T47D (cell line): ENCODE measurements around the gene CD59.

Experiments
- DNase-seq, 2 experiments: peaks; one replicate each; pipeline versions ENCODE4 v3.0.0 to v3.0.0-alpha.2; 2011 to 2012; ENCODE audit warnings: low read depth in 1 of 2, low spot score in 1 of 2
- JUND ChIP-seq: IDR thresholded peaks from 2 replicates; pipeline ENCODE4 v1.6.1; 2012; ENCODE audit warnings: low read depth
- in situ Hi-C: cut with HindIII; loops from 2 replicates; pipeline ENCODE4 v1.10.0; 2016; ENCODE audit warnings: low sequenced_read_pairs, low pct_unique_long_range_greater_than_20kb

Gene CD59, protein sequence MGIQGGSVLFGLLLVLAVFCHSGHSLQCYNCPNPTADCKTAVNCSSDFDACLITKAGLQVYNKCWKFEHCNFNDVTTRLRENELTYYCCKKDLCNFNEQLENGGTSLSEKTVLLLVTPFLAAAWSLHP

GRCh38 chr11:33736148-33736812 lies at the start of gene CD59:
Gene CD59 (minus strand): TSS chr11:33736423. CDS start chr11:33722445, 13,978 bp downstream.
- peak; percentile 94 to 97 for DNase-seq
- in situ Hi-C loops = no loop called here
- no peak for TF ChIP-seq JUND

DNA sequence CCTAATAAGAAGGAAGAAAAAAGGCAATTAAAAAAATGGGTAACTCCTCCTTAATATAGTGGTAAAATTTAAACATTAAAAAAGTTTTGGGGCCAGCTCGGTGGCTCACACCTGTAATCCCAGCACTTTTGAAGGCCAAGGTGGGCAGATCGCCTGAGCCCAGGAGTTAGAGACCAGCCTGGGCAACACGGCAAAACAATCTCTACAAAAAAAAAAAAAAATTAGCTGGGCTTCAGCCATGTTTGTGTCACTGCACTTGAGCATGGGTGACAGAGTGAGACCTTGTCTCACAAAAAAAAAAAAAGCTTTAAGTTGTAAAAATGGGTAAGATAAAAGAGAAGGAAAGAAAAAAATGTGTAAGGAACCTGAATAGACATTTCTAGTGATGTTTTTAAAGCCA lies 49.4 kb upstream of the CD59 start:
- in situ Hi-C loops = no loop called here
- DNase-seq = no peak
- TF ChIP-seq JUND = no peak

GRCh38 chr11:33779849-33780528 lies 43.8 kb upstream of the CD59 start:
- DNase-seq = no peak
- TF ChIP-seq JUND = no peak
- in situ Hi-C loops = no loop called here

- DNase-seq = no peak
- TF ChIP-seq JUND = no peak
- in situ Hi-C loops = no loop called here
Observed at GRCh38 chr11:33778675-33779074, 42.5 kb upstream of the CD59 start.

DNA sequence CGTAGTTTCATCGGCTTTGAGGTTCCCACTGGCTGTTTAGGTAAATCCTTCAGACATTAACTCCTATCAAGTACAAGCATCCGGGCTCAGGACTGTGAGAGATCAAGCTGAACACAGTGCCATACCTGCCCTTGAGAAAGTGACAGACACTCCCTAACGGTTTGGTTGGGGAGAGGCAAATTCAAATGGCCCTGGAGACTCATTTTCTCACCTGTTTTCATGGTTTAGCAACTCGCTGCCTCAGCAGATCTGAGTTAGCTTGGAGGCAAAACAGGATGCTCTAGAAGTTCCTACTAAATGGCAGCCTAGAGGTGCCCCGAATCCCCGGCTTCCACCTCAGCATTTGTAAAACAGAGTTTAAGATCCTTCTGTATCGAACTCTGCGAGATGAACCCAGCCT lies 41.7 kb upstream of the CD59 start:
- in situ Hi-C loops = no loop called here
- DNase-seq = no peak
- no peak for TF ChIP-seq JUND

DNA sequence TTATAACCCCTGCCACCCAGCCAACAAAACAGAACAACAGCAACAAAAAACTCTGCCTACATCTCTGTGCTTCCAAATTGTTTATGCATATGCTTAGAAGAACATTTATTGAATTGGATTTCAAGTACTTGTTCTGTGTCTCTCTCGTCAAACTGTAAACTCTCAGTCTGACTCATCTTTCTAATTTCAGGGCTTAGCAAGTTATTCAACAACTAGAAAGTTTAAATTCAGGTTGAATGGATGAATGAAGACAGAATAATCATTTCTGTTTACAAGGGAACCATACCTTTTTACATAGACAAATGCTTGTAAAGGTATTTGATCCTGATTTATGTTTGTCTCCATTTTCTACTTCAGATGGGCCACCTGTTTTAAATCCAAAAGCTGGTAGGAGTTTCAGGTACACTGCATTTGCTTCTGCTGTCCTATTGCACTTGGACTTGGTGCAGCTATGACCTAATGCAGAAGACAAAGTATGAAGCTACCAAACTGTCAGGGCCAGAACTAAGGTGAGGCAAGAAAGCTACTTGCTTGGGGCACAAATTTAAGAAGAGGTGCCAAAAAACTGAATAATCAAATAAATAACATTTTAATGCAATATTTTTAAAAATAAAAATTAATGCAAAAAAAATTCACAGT lies 39.7 kb upstream of the CD59 start:
- TF ChIP-seq JUND = no peak
- DNase-seq = no peak
- in situ Hi-C loops = no loop called here

DNA sequence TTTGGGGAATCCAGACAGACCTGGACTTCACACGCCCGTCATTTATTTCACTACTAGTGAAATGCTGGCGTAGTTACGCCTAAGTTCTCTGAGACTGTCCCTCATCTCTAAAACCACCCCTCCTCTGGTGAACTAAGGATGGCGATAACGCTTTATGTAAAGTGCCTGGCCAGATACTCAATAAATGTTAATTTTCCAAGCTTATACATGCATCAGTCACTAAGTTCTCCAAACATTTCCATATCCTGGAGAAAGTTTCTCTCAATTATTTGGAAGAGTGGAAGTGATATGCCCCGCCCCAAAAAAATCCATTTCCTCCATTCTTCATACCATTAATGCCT lies 39.2 kb upstream of the CD59 start:
- TF ChIP-seq JUND = no peak
- in situ Hi-C loops = no loop called here

DNA sequence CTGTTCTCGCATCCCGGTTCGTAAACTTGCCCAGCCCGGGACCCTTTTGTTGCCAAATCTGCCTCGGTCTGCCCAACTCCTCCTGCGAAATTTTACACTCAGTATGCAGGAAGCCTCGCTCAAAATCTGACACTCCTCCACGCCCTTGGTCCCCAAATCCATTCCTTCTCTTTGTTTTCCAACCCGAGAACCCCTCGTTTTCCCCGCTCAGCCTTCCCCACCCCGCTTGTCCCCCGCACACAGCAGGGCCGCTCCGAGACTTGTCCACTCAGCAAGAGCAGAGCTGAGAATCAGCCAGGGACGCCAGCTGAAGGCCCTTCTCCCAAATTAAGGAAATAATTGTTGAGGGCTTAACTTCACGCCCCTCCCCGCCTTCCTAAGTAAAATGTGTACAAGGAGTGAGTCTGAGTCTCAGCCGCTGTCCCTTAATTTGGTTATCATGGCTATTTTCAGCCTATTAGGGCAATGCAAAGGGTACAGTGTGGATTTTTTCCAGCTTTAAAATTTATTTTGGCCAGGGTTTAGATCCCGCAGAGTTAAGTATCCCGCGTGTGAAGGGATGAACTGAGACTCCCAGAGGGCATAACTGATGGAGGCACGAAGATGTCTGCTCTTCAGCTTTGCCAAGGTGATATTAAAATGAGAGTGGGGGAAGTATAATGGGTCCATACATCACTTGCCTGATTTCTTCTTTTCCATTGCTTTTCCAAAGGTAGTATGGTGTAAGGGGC lies 38.7 kb upstream of the CD59 start:
- DNase-seq = no peak
- no peak for TF ChIP-seq JUND
- in situ Hi-C loops = no loop called here

More for the DNA sequence above, 39.2 kb upstream of the CD59 start:
- DNase-seq = no peak

DNA sequence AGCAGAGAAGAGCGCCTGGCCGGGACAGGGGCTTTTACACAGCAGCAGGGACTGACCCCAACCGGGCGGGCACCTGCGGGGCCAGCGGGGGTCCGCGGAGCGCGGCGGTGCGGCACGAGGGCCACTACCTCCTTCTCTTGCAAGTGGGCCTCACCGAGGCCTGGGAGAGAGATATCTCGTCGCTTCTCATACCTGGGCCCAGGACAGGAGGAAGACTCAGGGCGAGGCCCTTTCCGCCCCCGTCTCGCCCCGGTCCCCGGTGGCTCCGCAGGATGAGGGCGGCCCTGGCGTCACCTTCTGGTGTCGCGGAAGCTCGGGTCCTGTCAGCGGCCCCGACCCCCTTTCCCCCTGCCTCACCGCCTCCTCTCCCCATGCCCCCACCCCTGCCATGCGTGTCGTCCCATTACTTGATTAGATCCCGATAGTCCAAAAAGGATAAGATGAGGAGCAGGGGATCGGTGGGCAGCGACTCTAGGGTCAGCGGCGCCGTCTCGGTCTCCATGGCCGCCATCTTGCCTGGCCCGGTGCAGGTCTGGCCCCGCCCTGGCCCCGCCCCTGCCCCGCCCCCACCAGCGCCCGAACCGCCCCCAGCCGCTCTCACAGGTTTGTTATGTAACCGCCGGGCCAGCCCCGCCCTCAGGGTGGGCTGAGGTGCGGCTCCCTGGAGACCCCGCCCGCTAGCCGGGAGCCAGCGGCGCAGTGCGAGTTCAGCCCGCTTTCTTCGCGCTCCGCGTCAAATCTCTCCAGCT lies 37.9 kb upstream of the CD59 start, which contains the start of gene FBXO3:
Gene FBXO3, minus strand, starts transcription at position 534 of the 749 bp plus-strand sequence. Its CDS starts 23 bp downstream, at position 511.
- no peak for TF ChIP-seq JUND
- in situ Hi-C loops = no loop called here
- peak; percentile 92 to 94 for DNase-seq

- in situ Hi-C loops = no loop called here
- no peak for DNase-seq
Observed at GRCh38 chr11:33773404-33773986, 37.3 kb upstream of the CD59 start.

DNA sequence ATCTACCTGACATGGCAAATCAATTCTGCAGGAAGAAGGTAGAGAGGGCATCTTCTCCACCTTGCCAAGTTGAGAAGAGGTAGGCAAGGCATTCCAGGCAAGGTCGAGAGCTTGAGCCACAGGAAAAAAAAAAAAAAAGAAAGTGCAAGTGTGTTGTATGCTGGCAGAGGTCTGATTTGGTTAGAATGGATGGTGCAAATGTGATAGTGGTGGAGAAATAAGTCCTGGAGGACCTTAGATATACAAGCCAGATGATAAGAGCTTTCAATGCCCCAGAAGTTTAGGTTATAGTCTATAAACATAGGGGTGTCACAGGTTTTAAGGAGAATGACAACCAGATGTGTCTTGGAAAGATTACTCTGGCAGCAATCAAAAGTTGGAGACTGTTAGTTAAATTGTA lies 36.6 kb upstream of the CD59 start:
- TF ChIP-seq JUND = no peak
- in situ Hi-C loops = no loop called here

More at GRCh38 chr11:33773404-33773986, 37.3 kb upstream of the CD59 start:
- no peak for TF ChIP-seq JUND

GRCh38 chr11:33772300-33772699 lies 36.1 kb upstream of the CD59 start:
- DNase-seq = no peak
- in situ Hi-C loops = no loop called here
- no peak for TF ChIP-seq JUND

More for the DNA sequence above, 36.6 kb upstream of the CD59 start:
- no peak for DNase-seq
